ENCODE results near the gene EBLN1. TPM values are rescaled to one million over a fixed set of nuclear protein-coding genes. Genes with fewer than 3 reads are reported as not detected.

EBLN1 gene
- total RNA-seq, 4 donors from 2014 or later, result not detected

GRCh38 chr10:22174442-22174841 is 43.4 kb downstream of the EBLN1 start:
- Histone ChIP-seq H3K36me3 (no peaks in the 10 kb centered on the region), H3K9me3 (no peaks in the 10 kb centered on the region), H3K27ac (no peak overlapping the region), H3K27me3 (peaks cover 10% of the 10 kb centered on the region), H3K4me1 (no peaks in the 10 kb centered on the region), H3K4me3 (no peak overlapping the region)
- no peak for TF ChIP-seq POLR2AphosphoS5 (IDR thresholded peaks at IDR 0.05)
- no peak for TF ChIP-seq POLR2A (IDR thresholded peaks at IDR 0.05)
- TF ChIP-seq EP300 (IDR thresholded peaks at IDR 0.05), result no peak
- no peak for TF ChIP-seq CTCF (IDR thresholded peaks at IDR 0.05)
- DNase-seq (ENCODE audit: low spot score in 2 of 2), result no peak

- Histone ChIP-seq H3K9me3 (no peaks in the 10 kb centered on the region), H3K27me3 (peaks cover 3% of the 10 kb centered on the region)
- TF ChIP-seq EP300 (IDR thresholded peaks at IDR 0.05), result no peak
- TF ChIP-seq CTCF (IDR thresholded peaks at IDR 0.05), result no peak
- TF ChIP-seq POLR2AphosphoS5 (IDR thresholded peaks at IDR 0.05), result no peak
- TF ChIP-seq POLR2A (IDR thresholded peaks at IDR 0.05), result no peak
These were observed 46.7 kb downstream of the EBLN1 start for GRCh38 chr10:22171131-22171530.

GRCh38 chr10:22170582-22170981 is 47.2 kb downstream of the EBLN1 start:
- TF ChIP-seq POLR2AphosphoS5 (IDR thresholded peaks at IDR 0.05) (no peak), POLR2A (IDR thresholded peaks at IDR 0.05) (no peak), EP300 (IDR thresholded peaks at IDR 0.05) (no peak), CTCF (IDR thresholded peaks at IDR 0.05) (no peak)
- no peak for DNase-seq (ENCODE audit: low spot score in 2 of 2)
- no peaks in the 10 kb centered on the region for H3K4me1 ChIP-seq
- H3K36me3 ChIP-seq, result no peaks in the 10 kb centered on the region
- H3K9me3 ChIP-seq, result no peaks in the 10 kb centered on the region
- H3K27me3 ChIP-seq, result peaks cover 3% of the 10 kb centered on the region
- H3K27ac ChIP-seq, result no peak overlapping the region
- H3K4me3 ChIP-seq, result no peak overlapping the region

More at GRCh38 chr10:22171131-22171530, 46.7 kb downstream of the EBLN1 start:
- Histone ChIP-seq H3K4me1 (no peaks in the 10 kb centered on the region), H3K27ac (no peak overlapping the region), H3K4me3 (no peak overlapping the region), H3K36me3 (no peaks in the 10 kb centered on the region)
- no peak for DNase-seq (ENCODE audit: low spot score in 2 of 2)
- 96% methylated on average over 1 of the region's 1 CpG for WGBS

GRCh38 chr10:22159979-22160378 is 57.8 kb downstream of the EBLN1 start:
- WGBS, result 87% methylated on average over 2 of the region's 2 CpGs
- no peak overlapping the region for H3K4me3 ChIP-seq
- no peaks in the 10 kb centered on the region for H3K36me3 ChIP-seq
- H3K4me1 ChIP-seq, result no peaks in the 10 kb centered on the region
- DNase-seq (ENCODE audit: low spot score in 2 of 2), result no peak
- no peaks in the 10 kb centered on the region for H3K27me3 ChIP-seq
- TF ChIP-seq CTCF (IDR thresholded peaks at IDR 0.05) (no peak), POLR2AphosphoS5 (IDR thresholded peaks at IDR 0.05) (no peak), EP300 (IDR thresholded peaks at IDR 0.05) (no peak), POLR2A (IDR thresholded peaks at IDR 0.05) (no peak)
- H3K9me3 ChIP-seq, result no peaks in the 10 kb centered on the region
- H3K27ac ChIP-seq, result no peak overlapping the region

GRCh38 chr10:22159180-22159579 is 58.6 kb downstream of the EBLN1 start:
- WGBS, result 75% methylated on average over 3 of the region's 3 CpGs
- no peaks in the 10 kb centered on the region for H3K9me3 ChIP-seq
- no peaks in the 10 kb centered on the region for H3K36me3 ChIP-seq
- no peak for DNase-seq (ENCODE audit: low spot score in 2 of 2)
- H3K4me3 ChIP-seq, result no peak overlapping the region
- TF ChIP-seq POLR2AphosphoS5 (IDR thresholded peaks at IDR 0.05) (no peak), EP300 (IDR thresholded peaks at IDR 0.05) (no peak), POLR2A (IDR thresholded peaks at IDR 0.05) (no peak), CTCF (IDR thresholded peaks at IDR 0.05) (no peak)
- H3K27me3 ChIP-seq, result no peaks in the 10 kb centered on the region
- H3K4me1 ChIP-seq, result no peaks in the 10 kb centered on the region
- no peak overlapping the region for H3K27ac ChIP-seq

Other genes with a start within 250 kb of the EBLN1 start
- 10 to 100 TPM; 30.6 to 70.0 (median 61.0) TPM for gene DNAJC1, start 214.3 kb downstream of the EBLN1 start, total RNA-seq
- 10 to 100 TPM; 32.9 to 46.7 (median 37.1) TPM for gene COMMD3, start 98.4 kb upstream of the EBLN1 start, total RNA-seq
- gene BMI1, start 103.1 kb upstream of the EBLN1 start, total RNA-seq, result 10 to 100 TPM; 24.4 to 55.3 (median 38.5) TPM
- 1 to 10 TPM in 1 of 4 donors, under 1 TPM in 2, not detected in 1; 0.34 to 1.1 (median 0.72) TPM for gene SPAG6, start 127.5 kb upstream of the EBLN1 start, total RNA-seq

All from suprapubic skin (tissue), 4 donors.